Nephron (organoid): ENCODE measurements around the gene EZR.
A peak's percentile ranks its signal among the peaks of the same experiment; 100 is the strongest.

Experiments
- H3K27ac Mint-ChIP-seq, 3 experiments: 2 replicates each; pipeline ENCODE4 v1.8.0; 2020; ENCODE audit warnings: mixed read lengths in 3 of 3, mild to moderate bottlenecking in 2 of 3, moderate library complexity in 1 of 3
- H3K27me3 Mint-ChIP-seq: 2 replicates; pipeline ENCODE4 v1.8.0; 2021; ENCODE audit warnings: low read depth, mild to moderate bottlenecking, moderate library complexity, mixed read lengths
- H3K36me3 Mint-ChIP-seq: 2 replicates; pipeline ENCODE4 v1.8.0; 2020; ENCODE audit warnings: low read depth, mixed read lengths
- H3K4me1 Mint-ChIP-seq: 2 replicates; pipeline ENCODE4 v1.8.0; 2020; ENCODE audit warnings: mixed read lengths
- H3K4me3 Mint-ChIP-seq, 3 experiments: 2 replicates each; pipeline ENCODE4 v1.8.0; 2020; ENCODE audit warnings: mild to moderate bottlenecking in 3 of 3, mixed read lengths in 3 of 3, moderate library complexity in 2 of 3
- H3K9me3 Mint-ChIP-seq: 2 replicates; pipeline ENCODE4 v1.8.0; 2020; ENCODE audit warnings: mixed read lengths
- TF ChIP-seq, protein P1 (sequence below), 3 experiments: fragments of 200-600 bp; sonication (generic); IDR thresholded peaks; one replicate each; pipeline ENCODE4 v1.5.0; 2021; ENCODE audit warnings: antibody characterized with exemption in 3 of 3; ENCODE audit not compliant: unreplicated experiment in 3 of 3

EZR gene

DNA sequence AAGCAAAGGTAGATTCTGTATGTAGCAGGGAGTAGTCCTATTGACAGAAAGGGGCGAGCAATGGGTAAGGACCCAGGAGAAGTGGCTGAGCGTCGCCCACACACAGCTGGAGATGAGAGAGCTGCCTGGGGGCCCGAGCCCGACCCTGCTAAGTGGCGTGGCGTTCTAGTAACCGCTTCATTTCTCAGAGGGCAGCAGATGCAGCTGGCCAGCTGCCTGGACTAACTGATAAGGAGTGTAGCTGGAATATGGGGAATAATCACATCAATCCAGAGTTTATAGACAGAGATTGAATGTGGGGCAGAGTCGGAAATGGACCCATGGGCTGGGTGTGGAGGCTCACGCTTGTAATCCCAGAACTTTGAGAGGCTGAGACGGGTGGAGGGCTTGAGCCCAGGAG is 64.4 kb downstream of the EZR start:
- Mint-ChIP-seq H3K27me3 (peaks cover 7% of the 10 kb centered on the region), H3K27ac (peak overlapping the region in 2 of 3 experiments; percentile 39 to 80), H3K36me3 (no peaks in the 10 kb centered on the region), H3K4me1 (peaks cover 58% of the 10 kb centered on the region), H3K9me3 (no peaks in the 10 kb centered on the region), H3K4me3 (no peak overlapping the region)
- TF ChIP-seq, protein P1, sequence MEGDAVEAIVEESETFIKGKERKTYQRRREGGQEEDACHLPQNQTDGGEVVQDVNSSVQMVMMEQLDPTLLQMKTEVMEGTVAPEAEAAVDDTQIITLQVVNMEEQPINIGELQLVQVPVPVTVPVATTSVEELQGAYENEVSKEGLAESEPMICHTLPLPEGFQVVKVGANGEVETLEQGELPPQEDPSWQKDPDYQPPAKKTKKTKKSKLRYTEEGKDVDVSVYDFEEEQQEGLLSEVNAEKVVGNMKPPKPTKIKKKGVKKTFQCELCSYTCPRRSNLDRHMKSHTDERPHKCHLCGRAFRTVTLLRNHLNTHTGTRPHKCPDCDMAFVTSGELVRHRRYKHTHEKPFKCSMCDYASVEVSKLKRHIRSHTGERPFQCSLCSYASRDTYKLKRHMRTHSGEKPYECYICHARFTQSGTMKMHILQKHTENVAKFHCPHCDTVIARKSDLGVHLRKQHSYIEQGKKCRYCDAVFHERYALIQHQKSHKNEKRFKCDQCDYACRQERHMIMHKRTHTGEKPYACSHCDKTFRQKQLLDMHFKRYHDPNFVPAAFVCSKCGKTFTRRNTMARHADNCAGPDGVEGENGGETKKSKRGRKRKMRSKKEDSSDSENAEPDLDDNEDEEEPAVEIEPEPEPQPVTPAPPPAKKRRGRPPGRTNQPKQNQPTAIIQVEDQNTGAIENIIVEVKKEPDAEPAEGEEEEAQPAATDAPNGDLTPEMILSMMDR (IDR thresholded peaks at IDR 0.05; ENCODE audit: unreplicated experiment in 3 of 3) = no peak

DNA sequence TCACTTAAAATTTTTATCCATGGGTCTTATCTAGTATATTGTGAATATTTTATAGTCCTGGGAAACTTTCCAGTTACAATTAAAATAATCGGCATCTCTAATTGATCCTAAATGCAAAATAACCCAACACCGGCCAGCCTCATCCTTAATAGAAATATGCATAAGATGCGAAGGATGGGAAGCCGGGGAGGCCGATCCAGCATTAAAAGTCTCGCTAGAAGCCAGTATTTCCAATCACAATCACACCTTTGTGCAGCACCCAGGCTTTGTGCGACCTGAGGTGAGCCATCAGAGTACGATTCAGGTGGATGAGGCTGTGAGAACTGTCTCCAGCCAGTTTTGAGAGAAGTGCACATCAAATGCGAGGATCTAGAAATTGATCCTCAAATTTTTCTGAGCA is 65.4 kb downstream of the EZR start:
- no peaks in the 10 kb centered on the region for H3K36me3 Mint-ChIP-seq
- H3K9me3 Mint-ChIP-seq = no peaks in the 10 kb centered on the region
- peak overlapping the region in 1 of 3 experiments; percentile 39 for H3K27ac Mint-ChIP-seq
- H3K4me3 Mint-ChIP-seq = no peak overlapping the region
- peaks cover 7% of the 10 kb centered on the region for H3K27me3 Mint-ChIP-seq
- peaks cover 57% of the 10 kb centered on the region for H3K4me1 Mint-ChIP-seq
- TF ChIP-seq, protein P1 (IDR thresholded peaks at IDR 0.05; ENCODE audit: unreplicated experiment in 3 of 3) = no peak

DNA sequence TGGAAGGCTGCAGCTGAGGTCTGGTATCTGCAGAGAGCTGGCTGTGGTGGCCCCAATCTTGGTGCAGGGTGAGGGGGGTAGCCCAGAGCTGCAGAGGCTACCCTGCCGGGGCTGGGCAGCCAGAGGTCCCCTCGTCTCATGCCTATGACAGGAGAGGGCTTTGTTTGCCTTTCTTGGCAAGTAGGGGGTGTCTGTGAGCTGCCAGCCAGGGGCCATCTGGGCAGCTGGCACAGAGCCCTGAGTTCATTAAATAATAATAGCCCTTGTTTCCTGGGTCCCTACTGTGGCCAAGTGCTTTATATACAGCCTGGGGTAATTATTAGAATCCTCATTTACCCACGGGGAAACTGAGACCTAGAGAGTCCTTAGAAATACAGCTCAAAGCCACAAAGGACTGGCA is 66.6 kb downstream of the EZR start:
- H3K27me3 Mint-ChIP-seq = peaks cover 7% of the 10 kb centered on the region
- TF ChIP-seq, protein P1 (IDR thresholded peaks at IDR 0.05; ENCODE audit: unreplicated experiment in 3 of 3) = peak; percentile 13 to 28 (median 24)
- H3K4me1 Mint-ChIP-seq = peaks cover 52% of the 10 kb centered on the region
- H3K36me3 Mint-ChIP-seq = no peaks in the 10 kb centered on the region
- peak overlapping the region in 2 of 3 experiments; percentile 19 to 43 for H3K4me3 Mint-ChIP-seq
- H3K27ac Mint-ChIP-seq = peak overlapping the region; percentile 94 to 99 (median 98)
- H3K9me3 Mint-ChIP-seq = no peaks in the 10 kb centered on the region

DNA sequence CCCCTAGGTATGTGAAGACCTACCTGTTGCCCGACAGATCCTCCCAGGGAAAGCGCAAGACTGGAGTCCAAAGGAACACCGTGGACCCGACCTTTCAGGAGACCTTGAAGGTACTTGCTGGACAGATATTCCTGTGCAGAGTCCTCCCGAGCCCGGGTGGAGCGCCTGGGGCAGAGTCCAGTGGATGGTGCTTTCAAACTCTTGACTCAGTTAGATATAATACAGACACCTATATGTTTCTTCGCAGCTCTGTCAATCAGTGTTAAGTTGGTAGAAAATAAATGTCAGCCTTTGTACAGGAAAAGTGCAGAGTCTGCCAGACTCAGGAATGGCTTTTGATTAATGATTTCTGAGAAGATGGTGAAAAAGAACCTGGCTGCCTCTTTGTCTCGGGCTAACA is 67.2 kb downstream of the EZR start:
- H3K36me3 Mint-ChIP-seq = no peaks in the 10 kb centered on the region
- peak overlapping the region; percentile 63 to 72 (median 69) for H3K4me3 Mint-ChIP-seq
- TF ChIP-seq, protein P1 (IDR thresholded peaks at IDR 0.05; ENCODE audit: unreplicated experiment in 3 of 3) = no peak
- peak overlapping the region; percentile 94 to 99 (median 98) for H3K27ac Mint-ChIP-seq
- peaks cover 45% of the 10 kb centered on the region for H3K4me1 Mint-ChIP-seq
- no peaks in the 10 kb centered on the region for H3K9me3 Mint-ChIP-seq
- H3K27me3 Mint-ChIP-seq = peaks cover 7% of the 10 kb centered on the region

DNA sequence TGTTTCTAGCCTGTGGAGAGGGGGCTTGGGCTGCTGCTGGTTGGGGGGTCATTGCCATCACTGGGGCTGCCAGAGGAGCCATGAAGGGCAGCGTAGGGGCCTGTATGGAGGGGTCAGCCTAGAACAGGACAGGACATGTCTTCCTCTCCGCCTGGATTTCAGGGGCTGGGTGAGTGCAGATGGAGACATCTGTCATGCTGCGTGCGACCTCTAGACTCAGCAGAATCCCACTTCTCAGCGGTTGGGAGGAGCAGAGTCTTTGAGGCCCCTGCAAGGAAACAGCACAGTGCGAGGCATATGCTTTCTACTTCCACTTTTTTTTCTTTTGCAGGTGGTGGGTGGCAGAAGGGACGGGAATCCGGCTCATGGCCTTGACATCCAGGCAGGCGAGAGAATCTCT is 67.9 kb downstream of the EZR start:
- H3K27me3 Mint-ChIP-seq = peaks cover 7% of the 10 kb centered on the region
- H3K4me1 Mint-ChIP-seq = peaks cover 45% of the 10 kb centered on the region
- peak overlapping the region; percentile 94 to 99 (median 98) for H3K27ac Mint-ChIP-seq
- TF ChIP-seq, protein P1 (IDR thresholded peaks at IDR 0.05; ENCODE audit: unreplicated experiment in 3 of 3) = no peak
- no peaks in the 10 kb centered on the region for H3K36me3 Mint-ChIP-seq
- no peaks in the 10 kb centered on the region for H3K9me3 Mint-ChIP-seq
- H3K4me3 Mint-ChIP-seq = peak overlapping the region in 2 of 3 experiments; percentile 9 to 53

DNA sequence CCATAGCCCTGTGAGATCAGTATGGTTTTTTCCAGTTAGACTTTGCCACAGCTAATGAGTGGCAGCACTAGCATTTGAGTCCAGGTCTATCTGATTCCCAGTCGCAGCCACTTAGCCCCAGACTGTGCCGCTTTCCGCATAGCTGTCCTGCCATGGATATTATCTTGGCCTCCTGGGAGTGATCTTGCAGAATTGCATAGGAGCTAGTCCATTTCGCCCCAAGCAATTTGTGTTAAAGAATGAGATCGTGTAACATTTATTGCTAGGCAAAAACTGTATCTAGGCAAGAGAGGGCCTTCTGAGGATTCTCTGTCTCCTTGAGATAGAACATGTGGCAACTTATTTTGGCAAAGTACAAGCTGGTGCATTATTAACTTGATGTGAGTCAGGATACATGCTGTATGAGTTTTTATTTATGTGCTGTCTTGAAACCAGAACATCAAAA is 74.2 kb downstream of the EZR start:
- Mint-ChIP-seq H3K4me3 (no peak overlapping the region), H3K36me3 (peaks cover 3% of the 10 kb centered on the region), H3K4me1 (peaks cover 27% of the 10 kb centered on the region), H3K27me3 (no peaks in the 10 kb centered on the region), H3K9me3 (peaks cover 2% of the 10 kb centered on the region), H3K27ac (peak overlapping the region; percentile 81 to 89 (median 85))
- TF ChIP-seq, protein P1 (IDR thresholded peaks at IDR 0.05; ENCODE audit: unreplicated experiment in 3 of 3) = no peak
